HG02885 (cell line): Measurements from ENCODE around the gene HGD.
A peak's percentile ranks its signal among the peaks of the same experiment; 100 is the strongest.
"Not testable (repeated sequence)": the region's sequence is repeated elsewhere in the genome, so short reads cannot be mapped to it uniquely, and the experiment has no call there.

ENCODE experiments used
- ATAC-seq: cut with Tn5 transposase; IDR thresholded peaks from one replicate; pipeline ENCODE4 v1.9.1; 2021; ENCODE audit warnings: mild to moderate bottlenecking; ENCODE audit not compliant: unreplicated experiment, poor library complexity

The HGD gene

GRCh38 chr3:120682095-120682681 lies at the start of gene HGD:
Gene HGD (minus strand): TSS chr3:120682239. CDS start chr3:120682111, 128 bp downstream.
- no peak for ATAC-seq

- ATAC-seq, result no peak
Measured at GRCh38 chr3:120730576-120731542, 48.8 kb upstream of the HGD start.

- no peak for ATAC-seq
Measured at GRCh38 chr3:120726791-120727190, 44.8 kb upstream of the HGD start.

GRCh38 chr3:120719167-120719834 lies 37.3 kb upstream of the HGD start:
- not testable (repeated sequence) for ATAC-seq

- no peak for ATAC-seq
Measured at GRCh38 chr3:120713262-120713661, 31.2 kb upstream of the HGD start.

GRCh38 chr3:120710369-120710768 lies 28.3 kb upstream of the HGD start:
- no peak for ATAC-seq

- peak; percentile 87 for ATAC-seq
Measured at GRCh38 chr3:120708408-120708807, 26.4 kb upstream of the HGD start.

- ATAC-seq, result no peak
Measured at GRCh38 chr3:120706950-120707349, 24.9 kb upstream of the HGD start.

GRCh38 chr3:120705884-120706582 lies 24.0 kb upstream of the HGD start:
- ATAC-seq, result no peak

GRCh38 chr3:120699333-120699732 lies 17.3 kb upstream of the HGD start:
- no peak for ATAC-seq

GRCh38 chr3:120693439-120694171 lies 11.6 kb upstream of the HGD start:
- ATAC-seq, result no peak

GRCh38 chr3:120689395-120689794 lies 7.4 kb upstream of the HGD start:
- no peak for ATAC-seq

- ATAC-seq, result peak; percentile 100
Measured at GRCh38 chr3:120688121-120688520, 6.1 kb upstream of the HGD start.

GRCh38 chr3:120685411-120685810 lies 3.4 kb upstream of the HGD start:
- no peak for ATAC-seq

GRCh38 chr3:120684896-120685295 lies 2.9 kb upstream of the HGD start:
- no peak for ATAC-seq

GRCh38 chr3:120683671-120684301 lies 1.7 kb upstream of the HGD start:
- no peak for ATAC-seq

GRCh38 chr3:120683213-120683612 lies 1.2 kb upstream of the HGD start:
- ATAC-seq, result no peak

GRCh38 chr3:120681506-120682038 lies 467 bp downstream of the HGD start:
- ATAC-seq, result no peak

GRCh38 chr3:120681018-120681417 lies 1.0 kb downstream of the HGD start:
- ATAC-seq, result no peak
